ENCODE measurements around the gene ORC6.

DNA sequence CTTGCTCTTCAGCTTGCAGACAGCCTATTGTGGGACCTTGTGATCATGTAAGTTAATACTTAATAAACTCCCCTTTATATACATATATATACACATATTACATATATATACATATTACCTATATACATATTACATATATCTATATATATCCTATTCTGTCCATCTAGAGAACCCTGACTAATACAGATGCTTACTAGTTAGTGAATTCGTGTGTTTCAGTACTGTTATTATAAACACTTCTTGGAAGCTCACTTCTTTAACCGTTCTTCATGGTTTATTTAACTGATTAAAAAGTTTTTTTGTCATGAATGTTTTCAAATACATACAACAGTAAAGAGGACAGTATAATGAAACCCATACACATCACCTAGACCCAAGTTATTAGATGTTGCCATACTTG is 12.6 kb downstream of the ORC6 start:
- TF ChIP-seq, protein P1, sequence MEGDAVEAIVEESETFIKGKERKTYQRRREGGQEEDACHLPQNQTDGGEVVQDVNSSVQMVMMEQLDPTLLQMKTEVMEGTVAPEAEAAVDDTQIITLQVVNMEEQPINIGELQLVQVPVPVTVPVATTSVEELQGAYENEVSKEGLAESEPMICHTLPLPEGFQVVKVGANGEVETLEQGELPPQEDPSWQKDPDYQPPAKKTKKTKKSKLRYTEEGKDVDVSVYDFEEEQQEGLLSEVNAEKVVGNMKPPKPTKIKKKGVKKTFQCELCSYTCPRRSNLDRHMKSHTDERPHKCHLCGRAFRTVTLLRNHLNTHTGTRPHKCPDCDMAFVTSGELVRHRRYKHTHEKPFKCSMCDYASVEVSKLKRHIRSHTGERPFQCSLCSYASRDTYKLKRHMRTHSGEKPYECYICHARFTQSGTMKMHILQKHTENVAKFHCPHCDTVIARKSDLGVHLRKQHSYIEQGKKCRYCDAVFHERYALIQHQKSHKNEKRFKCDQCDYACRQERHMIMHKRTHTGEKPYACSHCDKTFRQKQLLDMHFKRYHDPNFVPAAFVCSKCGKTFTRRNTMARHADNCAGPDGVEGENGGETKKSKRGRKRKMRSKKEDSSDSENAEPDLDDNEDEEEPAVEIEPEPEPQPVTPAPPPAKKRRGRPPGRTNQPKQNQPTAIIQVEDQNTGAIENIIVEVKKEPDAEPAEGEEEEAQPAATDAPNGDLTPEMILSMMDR (IDR thresholded peaks at IDR 0.05), result no peak
- TF ChIP-seq POLR2A (IDR thresholded peaks at IDR 0.05), result no peak
